GM19452 (cell line): ENCODE results near the gene AP4M1.
A peak's percentile ranks its signal among the peaks of the same experiment; 100 is the strongest.

Experiments
- ATAC-seq: cut with Tn5 transposase; IDR thresholded peaks from one replicate; pipeline ENCODE4 v1.9.1; 2021; ENCODE audit not compliant: unreplicated experiment

AP4M1 gene

DNA sequence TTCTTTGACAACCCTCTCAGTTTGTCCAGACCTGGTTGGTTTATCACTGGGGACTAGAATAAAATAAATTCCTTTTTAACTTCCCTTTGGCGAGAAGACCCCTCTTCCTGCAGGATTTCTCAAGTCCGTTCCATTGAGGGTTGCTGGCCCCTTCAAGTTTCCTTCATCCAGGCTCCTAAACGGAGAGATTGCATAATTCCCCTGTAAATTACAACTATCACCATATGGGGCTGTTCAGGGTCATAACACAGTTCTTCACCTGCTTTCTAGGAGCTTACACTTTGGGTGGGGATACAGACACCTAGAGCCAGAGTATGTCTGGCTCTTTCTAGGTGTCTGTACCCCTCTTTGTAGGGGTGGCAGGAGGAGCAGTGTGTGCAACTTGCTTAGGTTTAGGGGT, 15.9 kb upstream of the AP4M1 start:
- ATAC-seq: no peak

GRCh38 chr7:100087055-100087750, 14.2 kb upstream of the AP4M1 start:
- ATAC-seq: no peak

DNA sequence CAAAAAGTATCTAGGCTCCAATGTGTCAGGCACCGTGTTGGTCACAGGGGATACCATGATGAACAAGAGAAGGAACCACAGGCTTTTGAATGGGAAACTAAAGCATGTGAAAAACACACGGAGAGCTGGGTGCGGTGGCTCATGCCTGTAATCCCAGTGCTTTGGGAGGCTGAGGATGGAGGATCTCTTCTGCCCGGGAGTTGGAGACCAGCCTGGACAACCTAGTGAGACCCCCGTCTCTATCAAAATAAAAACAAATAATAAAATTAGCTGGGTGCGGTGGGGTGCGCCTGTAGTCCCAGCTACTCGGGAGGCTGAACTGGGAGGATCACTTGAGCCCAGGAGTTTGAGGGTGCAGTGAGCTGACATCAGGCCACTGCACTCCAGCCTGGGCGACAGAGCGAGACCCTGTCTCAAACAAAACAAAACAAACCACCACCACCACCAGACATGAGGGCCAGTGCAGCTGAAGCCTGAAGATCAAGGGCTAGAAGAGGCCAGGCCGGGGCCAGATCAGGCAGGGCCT, 13.3 kb upstream of the AP4M1 start:
- no peak for ATAC-seq

DNA sequence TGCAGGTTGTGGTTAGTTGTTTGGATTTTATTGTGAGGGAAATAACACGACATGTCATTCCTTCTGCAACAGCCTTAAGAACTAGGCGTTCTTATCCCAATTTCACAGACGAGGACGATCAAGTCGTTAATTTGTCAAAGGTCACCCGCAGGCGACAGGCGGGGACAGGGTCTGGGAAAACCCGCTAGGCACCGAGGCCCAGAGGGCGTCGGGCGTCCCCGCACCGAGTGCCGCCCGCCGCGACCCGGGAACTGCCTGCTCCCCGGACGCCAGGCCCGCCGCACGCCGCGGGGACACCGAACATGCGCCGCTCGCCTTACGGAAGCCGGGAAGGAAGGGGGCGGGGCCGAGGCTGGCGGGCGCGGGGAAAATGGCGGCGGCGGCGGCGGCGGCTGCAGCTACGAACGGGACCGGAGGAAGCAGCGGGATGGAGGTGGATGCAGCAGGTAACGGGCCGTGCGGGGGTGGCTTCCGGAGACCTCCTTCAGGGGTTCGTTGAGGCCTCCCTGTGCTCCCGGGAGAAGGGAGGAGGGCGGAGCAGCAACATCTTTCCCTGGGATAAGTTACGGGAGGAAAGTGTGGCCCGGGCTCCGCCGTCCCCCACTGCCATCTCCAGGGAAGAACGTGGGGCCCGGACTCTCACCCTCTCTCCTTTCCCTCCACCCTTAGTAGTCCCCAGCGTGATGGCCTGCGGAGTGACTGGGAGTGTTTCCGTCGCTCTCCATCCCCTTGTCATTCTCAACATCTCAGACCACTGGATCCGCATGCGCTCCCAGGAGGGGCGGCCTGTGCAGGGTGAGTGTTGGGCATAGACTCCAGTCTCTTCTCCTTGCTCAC, 12.6 kb upstream of the AP4M1 start, which contains the start of gene COPS6:
TSS of gene COPS6 (plus strand) at position 349 of the 837 bp plus-strand sequence. CDS start at position 371, 22 bp downstream.
- no peak for ATAC-seq

DNA sequence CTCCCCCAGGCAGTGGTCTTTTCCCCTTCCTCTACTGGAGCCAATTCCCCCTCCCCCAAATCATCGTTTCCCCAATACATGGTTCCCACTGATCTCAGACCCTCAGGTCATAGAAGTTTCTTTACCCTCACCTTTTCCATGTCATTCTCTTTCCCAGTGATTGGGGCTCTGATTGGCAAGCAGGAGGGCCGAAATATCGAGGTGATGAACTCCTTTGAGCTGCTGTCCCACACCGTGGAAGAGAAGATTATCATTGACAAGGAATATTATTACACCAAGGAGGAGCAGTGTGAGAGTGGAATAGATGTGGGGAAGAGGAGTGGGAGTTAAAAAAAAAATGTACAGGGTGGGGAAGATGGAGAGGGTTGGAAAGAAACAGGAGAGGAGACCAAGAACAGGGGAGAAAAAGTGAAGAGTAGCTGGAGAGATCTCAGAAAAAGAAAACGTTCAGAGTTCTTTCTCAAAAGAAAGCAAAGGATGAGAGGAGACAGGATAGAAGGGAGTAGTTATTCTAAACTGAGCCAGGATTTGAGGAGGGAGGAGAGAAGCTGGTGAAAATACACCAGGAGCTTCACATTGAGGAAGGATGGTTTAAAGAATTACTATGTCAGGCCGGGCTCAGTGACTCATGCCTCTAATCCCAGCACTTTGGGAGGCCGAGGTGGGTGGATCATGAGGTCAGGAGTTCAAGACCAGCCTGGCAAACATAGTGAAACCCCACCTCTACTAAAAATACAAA, 11.8 kb upstream of the AP4M1 start:
- no peak for ATAC-seq

DNA sequence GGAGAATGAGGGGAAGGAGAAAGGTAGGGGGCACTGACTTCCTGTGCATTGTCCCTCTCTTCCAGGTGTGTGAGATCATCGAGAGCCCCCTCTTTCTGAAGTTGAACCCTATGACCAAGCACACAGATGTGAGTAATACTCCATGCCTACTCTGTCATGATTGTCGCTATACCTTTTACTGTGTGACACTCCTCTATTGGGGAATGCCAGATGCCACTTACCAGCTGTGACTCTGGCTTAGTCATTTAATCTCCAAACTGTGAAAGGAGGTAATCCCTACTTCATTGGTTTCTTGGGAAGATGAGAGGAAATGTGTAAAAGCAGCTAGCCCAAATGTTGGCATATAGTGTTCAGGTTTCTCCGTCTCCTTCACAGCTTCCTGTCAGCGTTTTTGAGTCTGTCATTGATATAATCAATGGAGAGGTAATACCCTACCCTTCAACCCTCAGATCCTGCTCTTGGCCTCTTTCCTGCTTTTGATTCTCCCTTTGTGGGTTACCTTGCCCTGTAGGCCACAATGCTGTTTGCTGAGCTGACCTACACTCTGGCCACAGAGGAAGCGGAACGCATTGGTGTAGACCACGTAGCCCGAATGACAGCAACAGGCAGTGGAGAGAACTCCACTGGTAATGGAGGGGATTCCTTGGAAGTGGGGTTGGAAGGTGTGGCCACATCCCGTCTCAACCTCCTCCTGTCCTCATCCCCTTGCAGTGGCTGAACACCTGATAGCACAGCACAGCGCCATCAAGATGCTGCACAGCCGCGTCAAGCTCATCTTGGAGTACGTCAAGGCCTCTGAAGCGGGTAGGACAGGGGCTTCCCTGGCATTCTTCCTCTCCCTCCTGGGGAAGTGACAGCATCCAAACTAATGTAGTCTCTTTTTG, 10.7 kb upstream of the AP4M1 start:
- ATAC-seq: no peak

- ATAC-seq: no peak
These were observed 9.8 kb upstream of the AP4M1 start for GRCh38 chr7:100091411-100092181.

GRCh38 chr7:100093054-100093453, 8.4 kb upstream of the AP4M1 start:
- ATAC-seq: no peak

- ATAC-seq: no peak
These were observed 7.9 kb upstream of the AP4M1 start for GRCh38 chr7:100093498-100093897.

- no peak for ATAC-seq
These were observed 7.4 kb upstream of the AP4M1 start for GRCh38 chr7:100093925-100094486.

DNA sequence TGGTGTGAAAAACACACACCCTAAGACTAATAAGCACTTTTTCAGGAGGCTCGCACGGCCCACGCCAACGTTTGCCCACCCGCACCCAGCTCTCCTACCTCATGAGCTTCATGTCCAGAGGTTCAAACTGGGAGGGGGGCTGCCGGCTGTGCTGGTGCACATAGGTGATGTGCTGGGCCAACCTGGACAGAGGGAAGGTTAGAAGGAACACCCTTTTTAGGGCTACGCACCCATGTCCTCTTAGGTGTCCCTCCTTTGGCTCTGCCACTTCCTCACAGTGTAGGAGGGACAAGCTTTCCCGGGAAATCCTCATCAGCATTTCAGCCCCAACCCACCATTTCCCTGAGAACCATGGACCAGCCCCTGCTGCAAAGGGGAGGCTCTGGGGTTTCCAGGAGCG, 6.2 kb upstream of the AP4M1 start:
- ATAC-seq: no peak

DNA sequence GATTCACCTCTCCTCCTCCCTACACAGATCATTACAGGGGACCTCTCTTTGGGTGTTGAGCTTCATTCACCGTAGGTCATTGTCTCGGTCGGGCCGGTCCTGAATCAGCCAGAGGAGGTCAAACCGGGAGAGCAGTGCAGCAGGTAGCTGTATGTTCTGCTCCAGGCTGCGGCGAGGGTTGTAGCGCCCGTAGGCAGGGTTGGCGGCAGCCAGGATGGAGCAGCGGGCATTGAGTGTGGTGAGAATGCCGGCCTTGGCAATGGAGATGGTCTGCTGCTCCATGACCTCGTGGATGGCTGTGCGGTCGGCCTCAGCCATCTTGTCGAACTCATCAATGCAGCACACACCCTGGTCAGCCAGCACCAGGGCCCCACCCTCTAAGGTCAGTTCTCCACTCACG, 5.7 kb upstream of the AP4M1 start:
- ATAC-seq: no peak

GRCh38 chr7:100098913-100099312, 2.5 kb upstream of the AP4M1 start:
- no peak for ATAC-seq

- no peak for ATAC-seq
These were observed 2.0 kb upstream of the AP4M1 start for GRCh38 chr7:100099452-100099851.

DNA sequence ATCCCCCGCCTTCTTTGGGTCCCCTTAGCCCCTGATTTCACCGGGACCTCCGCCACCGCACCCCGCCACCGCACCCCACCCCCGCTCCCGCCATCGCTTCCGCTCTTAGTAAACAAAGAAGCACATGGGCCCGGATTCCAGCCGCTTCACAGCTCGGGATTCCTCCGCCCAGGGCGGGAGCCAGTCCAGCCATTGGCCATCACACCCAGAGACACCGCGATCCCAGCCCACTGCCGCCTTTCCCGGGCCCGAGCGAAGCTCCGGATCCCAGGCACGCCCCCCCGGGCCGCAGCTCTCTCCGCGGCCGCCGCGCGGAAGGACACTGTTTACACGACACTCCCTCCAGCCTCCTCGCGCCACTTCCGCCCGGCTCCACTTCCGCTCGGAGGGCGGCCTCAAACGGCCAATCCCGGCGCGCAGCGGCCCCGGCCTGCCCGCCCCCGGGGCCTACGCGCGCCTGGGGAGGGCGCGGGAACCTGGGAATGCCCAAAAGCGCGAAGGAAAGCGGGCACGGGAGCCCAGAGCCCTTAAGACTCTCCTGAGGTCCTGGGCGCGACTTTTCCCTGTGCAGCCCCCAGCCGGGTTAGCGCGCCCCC, 925 bp upstream of the AP4M1 start:
- peak; percentile 64 for ATAC-seq

- no peak for ATAC-seq
These were observed 1.8 kb downstream of the AP4M1 start for GRCh38 chr7:100102950-100103840.

DNA sequence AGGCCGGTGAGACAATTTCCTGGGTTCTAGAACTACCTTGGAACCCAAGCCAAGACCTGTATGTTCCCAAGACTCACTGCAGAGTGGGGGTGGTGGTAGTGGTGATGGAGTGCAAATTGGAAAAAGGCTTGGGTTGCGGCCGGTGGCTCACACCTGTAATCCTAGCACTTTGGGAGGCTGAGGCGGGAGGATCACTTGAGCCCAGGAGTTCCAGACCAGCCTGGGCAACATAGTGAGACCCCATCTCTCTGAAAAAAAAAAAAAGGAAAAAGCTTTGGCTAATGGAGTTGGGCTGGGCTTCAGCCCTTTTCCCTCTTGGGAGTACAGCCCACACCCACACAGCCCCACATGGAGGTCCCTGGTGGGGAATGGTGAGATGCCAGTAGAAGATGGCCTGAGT, 4.1 kb downstream of the AP4M1 start:
- ATAC-seq: no peak

GRCh38 chr7:100106633-100107032, 5.2 kb downstream of the AP4M1 start:
- no peak for ATAC-seq
